ENCODE data around the gene NELFCD. TPM values are rescaled to one million over a fixed set of nuclear protein-coding genes. Genes with fewer than 3 reads are reported as not detected.

NELFCD gene
- polyA plus RNA-seq, 5 donors, result 102 to 120 (median 109) TPM

GRCh38 chr20:58990651-58991445 is 9.8 kb downstream of the NELFCD start:
- no peak for DNase-seq

- no peak for DNase-seq
Measured at GRCh38 chr20:58991715-58992114, 10.7 kb downstream of the NELFCD start.

- no peak for DNase-seq
Measured at GRCh38 chr20:58992911-58993310, 11.9 kb downstream of the NELFCD start.

DNA sequence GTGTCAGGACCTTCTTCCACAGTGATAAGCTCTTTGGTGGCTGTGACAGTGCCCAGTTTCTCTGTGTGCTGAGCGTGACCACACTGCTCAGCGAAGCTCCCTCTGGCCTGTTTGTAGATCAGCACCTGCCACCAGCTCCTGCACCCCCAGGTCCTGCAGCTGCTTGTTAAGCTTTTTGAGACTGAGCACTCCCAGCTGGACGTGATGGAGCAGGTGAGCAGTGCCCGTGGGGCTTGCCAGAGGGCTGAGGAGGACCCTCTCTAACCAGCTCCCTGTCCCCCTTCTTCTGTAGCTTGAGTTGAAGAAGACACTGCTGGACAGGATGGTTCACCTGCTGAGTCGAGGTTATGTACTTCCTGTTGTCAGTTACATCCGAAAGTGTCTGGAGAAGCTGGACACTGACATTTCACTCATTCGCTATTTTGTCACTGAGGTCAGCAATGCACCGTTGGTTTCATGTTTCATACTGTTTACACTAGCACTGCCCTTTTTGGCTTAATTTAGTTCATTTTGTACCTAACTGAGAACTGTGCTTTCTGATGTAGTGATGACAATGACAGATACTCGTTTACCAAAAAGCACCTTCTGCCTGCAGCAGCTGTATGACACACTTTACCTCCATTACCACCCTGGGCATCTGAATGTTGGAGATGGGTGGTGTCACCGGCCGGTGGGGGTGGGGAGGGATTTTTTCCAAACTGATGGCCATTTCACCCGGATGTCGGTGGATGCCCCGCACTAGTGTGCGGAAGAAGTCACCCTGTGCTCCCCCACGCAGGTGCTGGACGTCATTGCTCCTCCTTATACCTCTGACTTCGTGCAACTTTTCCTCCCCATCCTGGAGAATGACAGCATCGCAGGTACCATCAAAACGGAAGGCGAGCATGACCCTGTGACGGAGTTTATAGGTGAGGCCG is 12.5 kb downstream of the NELFCD start:
- no peak for DNase-seq

- no peak for DNase-seq
Measured at GRCh38 chr20:58994390-58995159, 13.5 kb downstream of the NELFCD start.

- DNase-seq, result peak in 1 of 2 donors; percentile 38
Measured at GRCh38 chr20:58995461-58996225, 14.6 kb downstream of the NELFCD start.

- DNase-seq, result no peak
Measured at GRCh38 chr20:58996226-58996611, 15.2 kb downstream of the NELFCD start.

- no peak for DNase-seq
Measured at GRCh38 chr20:58997141-58997770, 16.2 kb downstream of the NELFCD start.

- DNase-seq, result no peak
Measured at GRCh38 chr20:58998656-58999055, 17.6 kb downstream of the NELFCD start.

GRCh38 chr20:59000326-59000725 is 19.3 kb downstream of the NELFCD start:
- no peak for DNase-seq

- DNase-seq, result no peak
Measured at GRCh38 chr20:59001068-59001448, 20.0 kb downstream of the NELFCD start.

DNA sequence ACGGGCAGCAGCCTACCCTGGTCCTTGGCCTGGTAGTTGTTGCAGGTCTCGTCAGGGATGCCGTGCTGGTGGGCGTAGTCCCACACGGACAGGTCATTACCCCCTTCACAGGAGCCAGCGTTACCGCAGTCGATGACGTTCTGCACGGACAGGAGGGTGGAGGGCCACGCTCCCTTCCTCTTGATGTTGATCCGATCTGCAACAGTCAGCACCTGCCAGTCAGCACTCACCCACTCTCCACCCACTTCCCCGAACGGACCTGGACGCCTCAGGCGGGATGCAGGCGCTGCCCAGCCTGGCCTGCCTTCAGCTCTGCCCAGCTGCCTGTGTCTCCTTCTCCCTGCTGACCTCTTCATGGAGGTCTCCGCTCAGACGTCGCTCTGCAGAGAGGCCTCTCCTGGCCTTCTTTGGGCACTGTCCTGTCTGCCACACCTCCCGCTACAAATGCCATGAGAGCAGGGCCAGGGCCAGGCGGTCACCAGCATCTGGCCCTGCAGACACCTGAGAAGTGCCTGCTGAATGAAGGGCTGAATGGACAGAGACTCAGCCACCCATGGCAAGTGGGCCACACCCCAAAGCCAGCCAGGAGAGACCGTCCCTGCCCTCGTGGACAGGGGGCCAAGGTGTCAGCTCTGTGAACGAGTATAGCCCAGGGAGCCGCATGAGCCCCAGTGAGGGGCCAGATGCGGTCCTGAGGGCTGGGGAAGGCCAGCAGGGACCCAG is 20.6 kb downstream of the NELFCD start:
- no peak for DNase-seq

- no peak for DNase-seq
Measured at GRCh38 chr20:59002388-59002787, 21.3 kb downstream of the NELFCD start.

- DNase-seq, result no peak
Measured at GRCh38 chr20:59002874-59003399, 21.9 kb downstream of the NELFCD start.

DNA sequence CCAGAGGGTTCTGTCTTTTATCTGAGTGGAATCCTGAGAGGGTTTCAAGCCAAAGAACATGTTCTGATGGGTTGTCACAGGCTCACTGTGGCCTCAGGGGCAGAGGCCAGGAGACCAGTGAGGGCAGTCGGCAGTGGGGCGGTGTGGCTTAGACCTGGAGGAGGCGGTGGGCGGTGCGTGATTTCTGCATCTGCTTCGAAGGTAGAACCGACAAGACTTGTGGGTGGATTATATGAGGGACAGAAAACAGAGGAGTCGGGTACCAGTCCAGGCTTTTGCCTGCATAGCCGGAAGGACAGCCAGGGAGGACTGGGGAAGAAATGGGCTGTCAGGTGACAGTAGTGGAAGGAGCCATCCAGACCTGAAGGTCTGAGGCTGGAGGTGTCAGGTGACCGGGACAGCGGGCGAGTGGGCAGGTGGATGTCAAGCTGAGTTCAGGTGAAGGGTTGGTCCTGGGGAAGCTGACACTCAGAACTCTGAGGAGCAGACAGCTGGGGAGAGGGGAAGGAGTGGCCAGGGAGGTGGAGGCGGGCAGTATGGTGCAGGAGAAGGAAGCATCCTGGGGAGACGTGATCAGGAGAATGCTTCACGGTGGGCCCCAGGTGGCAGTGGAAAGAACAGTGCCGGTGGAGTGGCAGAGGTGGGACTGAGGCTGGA is 22.9 kb downstream of the NELFCD start:
- DNase-seq, result no peak

DNA sequence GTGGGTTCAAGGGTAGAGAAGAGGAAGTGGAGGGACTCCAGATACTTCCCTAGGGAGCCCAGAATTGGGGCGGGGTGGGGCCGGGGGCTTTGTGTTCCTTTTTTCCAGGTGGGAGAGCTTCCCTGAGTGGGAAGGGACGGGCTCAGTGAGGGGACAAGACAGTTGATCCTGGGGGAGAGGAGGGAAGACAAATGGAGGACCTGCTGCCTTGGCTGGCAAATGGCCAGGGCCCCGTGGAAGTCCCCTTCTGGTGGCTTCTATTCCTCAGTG is 23.4 kb downstream of the NELFCD start:
- DNase-seq, result no peak

DNA sequence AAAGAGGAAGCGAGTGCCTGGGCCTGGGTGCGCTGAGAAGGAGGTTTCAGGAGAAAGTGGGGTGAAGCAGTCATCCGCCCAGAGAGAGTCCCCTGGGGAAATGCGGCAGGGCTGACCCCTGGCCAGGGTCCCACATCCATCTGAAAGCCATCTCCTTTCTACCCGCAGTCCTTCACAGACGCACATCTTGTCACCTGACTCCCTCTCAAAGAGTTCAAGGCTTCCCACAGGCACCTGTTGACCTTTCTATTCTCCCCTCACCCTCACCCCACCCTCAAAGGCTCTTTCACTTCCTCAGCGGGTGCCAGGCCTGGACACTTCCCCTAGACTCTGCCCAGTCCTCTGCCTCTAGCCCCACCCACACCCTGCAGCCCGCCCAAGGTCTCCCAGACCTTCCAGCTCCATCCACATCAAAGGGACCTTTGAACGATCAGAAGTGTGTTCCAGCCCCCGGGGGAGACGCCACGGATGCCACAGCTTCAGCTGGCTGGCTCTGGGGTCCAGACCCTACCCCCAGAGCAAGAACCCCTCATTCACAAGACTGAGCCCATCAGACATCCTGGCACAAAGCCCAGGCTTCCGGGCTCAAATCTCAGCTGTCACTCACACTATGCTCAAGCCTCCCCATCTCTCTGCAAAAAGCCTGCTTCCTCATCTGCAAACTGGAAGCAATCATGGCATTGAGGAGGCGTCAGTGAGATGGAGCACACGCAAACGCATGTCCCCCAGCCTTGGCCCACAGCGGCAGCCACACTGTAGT is 23.9 kb downstream of the NELFCD start:
- peak in 1 of 2 donors; percentile 36 for DNase-seq

- no peak for DNase-seq
Measured at GRCh38 chr20:59005523-59006166, 24.6 kb downstream of the NELFCD start.

Data from right lung (tissue), 5 donors.